HG03280 (cell line): ENCODE data around the gene UGT1A5.

Experiments used
- ATAC-seq: cut with Tn5 transposase; IDR thresholded peaks from one replicate; pipeline ENCODE4 v1.9.1; 2021; ENCODE audit warnings: mild to moderate bottlenecking, moderate library complexity; ENCODE audit not compliant: unreplicated experiment

The UGT1A5 gene

GRCh38 chr2:233822101-233822771 is 109.5 kb downstream of the UGT1A5 start:
- ATAC-seq = no peak
